ENCODE results near the gene FBXW7. TPM values are rescaled to one million over a fixed set of nuclear protein-coding genes. Genes with fewer than 3 reads are reported as not detected.

Gene FBXW7
- total and polyA plus RNA-seq, 2 donors (not counting 1 experiment from before 2014, with no cell fraction given), result 23.0 to 125 TPM

DNA sequence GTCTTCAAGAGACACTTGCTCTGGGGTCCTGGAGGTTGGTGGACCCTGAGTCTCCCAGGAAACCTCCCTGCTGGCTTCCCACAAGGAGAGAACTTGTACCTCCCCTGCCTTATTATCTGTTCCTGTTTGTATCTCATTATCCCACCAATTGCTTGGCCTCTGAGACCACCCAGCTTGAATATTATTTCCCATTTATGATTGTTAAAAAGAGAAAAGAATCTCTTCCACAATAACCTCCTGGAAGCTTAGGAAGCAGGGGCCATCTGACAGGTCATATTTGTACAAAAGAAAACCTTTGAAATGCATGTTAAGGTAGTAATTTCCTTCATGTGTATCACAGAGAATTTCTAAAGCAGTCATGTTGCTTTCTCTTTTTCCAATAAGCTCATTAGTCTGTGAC is 239.5 kb downstream of the FBXW7 start:
- Histone ChIP-seq H2AFZ (ENCODE audit: insufficient read depth, low read depth, low read length, poor library complexity, severe bottlenecking) (no peak overlapping the region), H3K9me3 (ENCODE audit: control extremely low read depth in 1 of 3, control insufficient read depth in 2 of 3, insufficient read depth in 1 of 3, low read length in 2 of 3) (no peaks in the 10 kb centered on the region), H3K27ac (ENCODE audit: low read length in 2 of 2) (no peak overlapping the region), H3K9ac (ENCODE audit: low read length) (no peak overlapping the region), H3K4me1 (ENCODE audit: control insufficient read depth in 2 of 2, insufficient read depth in 2 of 2, low read length in 2 of 2) (no peaks in the 10 kb centered on the region), H3K4me3 (ENCODE audit: control extremely low read depth in 1 of 5, extremely low read depth in 1 of 5, insufficient read depth in 1 of 5, low read depth in 2 of 5, low read length in 4 of 5) (no peak overlapping the region), H3K4me2 (replicated peaks; ENCODE audit: low read depth, low read length, poor library complexity, severe bottlenecking) (no peak overlapping the region), H4K20me1 (ENCODE audit: control insufficient read depth, insufficient read depth, low read length, poor library complexity, severe bottlenecking) (no peaks in the 10 kb centered on the region), H3K79me2 (ENCODE audit: control insufficient read depth, insufficient read depth, low read length) (no peaks in the 10 kb centered on the region), H3K27me3 (replicated peaks in 1 of 4; ENCODE audit: control extremely low read depth in 1 of 4, control insufficient read depth in 3 of 4, insufficient read depth in 4 of 4, low read length in 3 of 4) (no peaks in the 10 kb centered on the region), H3K36me3 (replicated peaks in 1 of 2; ENCODE audit: control extremely low read depth in 1 of 2, control insufficient read depth in 1 of 2, extremely low read depth in 1 of 2, insufficient read depth in 2 of 2, low read length in 1 of 2) (no peaks in the 10 kb centered on the region)
- no peak for ATAC-seq (ENCODE audit: low read depth)
- ChIA-PET POLR2A (no interaction called here), CTCF (no interaction called here)
- Mint-ChIP-seq H3K4me3 (no peak overlapping the region), H3K27me3 (peaks cover 5% of the 10 kb centered on the region), H3K27ac (no peak overlapping the region), H3K9me3 (ENCODE audit: insufficient read depth) (no peaks in the 10 kb centered on the region), H3K4me1 (no peaks in the 10 kb centered on the region)
- intact Hi-C loops (cut with micrococcal nuclease), result no loop called here
- TF ChIP-seq CTCF (IDR thresholded peaks at IDR 0.05) (no peak), EZH2 (IDR thresholded peaks at IDR 0.05; ENCODE audit: borderline replicate concordance, insufficient read depth, low read depth, low read length, poor library complexity, severe bottlenecking) (no peak)
- DNase-seq, result no peak

- CTCF ChIA-PET, result no interaction called here
- Histone ChIP-seq H3K4me3 (ENCODE audit: control extremely low read depth in 1 of 5, extremely low read depth in 1 of 5, insufficient read depth in 1 of 5, low read depth in 2 of 5, low read length in 4 of 5) (no peak overlapping the region), H3K9me3 (ENCODE audit: control extremely low read depth in 1 of 3, control insufficient read depth in 2 of 3, insufficient read depth in 1 of 3, low read length in 2 of 3) (no peaks in the 10 kb centered on the region), H3K36me3 (replicated peaks in 1 of 2; ENCODE audit: control extremely low read depth in 1 of 2, control insufficient read depth in 1 of 2, extremely low read depth in 1 of 2, insufficient read depth in 2 of 2, low read length in 1 of 2) (no peaks in the 10 kb centered on the region), H3K79me2 (ENCODE audit: control insufficient read depth, insufficient read depth, low read length) (no peaks in the 10 kb centered on the region), H3K4me1 (ENCODE audit: control insufficient read depth in 2 of 2, insufficient read depth in 2 of 2, low read length in 2 of 2) (no peaks in the 10 kb centered on the region), H2AFZ (ENCODE audit: insufficient read depth, low read depth, low read length, poor library complexity, severe bottlenecking) (no peak overlapping the region), H3K4me2 (replicated peaks; ENCODE audit: low read depth, low read length, poor library complexity, severe bottlenecking) (no peak overlapping the region), H3K27ac (ENCODE audit: low read length in 2 of 2) (no peak overlapping the region), H3K9ac (ENCODE audit: low read length) (no peak overlapping the region), H3K27me3 (replicated peaks in 1 of 4; ENCODE audit: control extremely low read depth in 1 of 4, control insufficient read depth in 3 of 4, insufficient read depth in 4 of 4, low read length in 3 of 4) (no peaks in the 10 kb centered on the region), H4K20me1 (ENCODE audit: control insufficient read depth, insufficient read depth, low read length, poor library complexity, severe bottlenecking) (no peaks in the 10 kb centered on the region)
- Mint-ChIP-seq H3K9me3 (ENCODE audit: insufficient read depth) (no peaks in the 10 kb centered on the region), H3K27me3 (peaks cover 5% of the 10 kb centered on the region), H3K4me3 (no peak overlapping the region), H3K4me1 (no peaks in the 10 kb centered on the region), H3K27ac (no peak overlapping the region)
- no peak for DNase-seq
- WGBS (ENCODE audit: insufficient coverage), result 100% methylated on average over 3 of the region's 5 CpGs
- TF ChIP-seq CTCF (IDR thresholded peaks at IDR 0.05) (no peak), EZH2 (IDR thresholded peaks at IDR 0.05; ENCODE audit: borderline replicate concordance, insufficient read depth, low read depth, low read length, poor library complexity, severe bottlenecking) (no peak)
- POLR2A ChIA-PET, result no interaction called here
- intact Hi-C loops (cut with micrococcal nuclease), result no loop called here
- no peak for ATAC-seq (ENCODE audit: low read depth)
Observed at GRCh38 chr4:152294765-152295164, 241.1 kb downstream of the FBXW7 start.
